GM12801 (cell line): ENCODE data around the gene XRCC6.

Experiments used
- CTCF ChIP-seq: IDR thresholded peaks from one replicate; pipeline ENCODE4 v1.5.1; 2011; ENCODE audit warnings: control low read depth; ENCODE audit not compliant: insufficient read length; ENCODE audit errors: extremely low read depth

Gene XRCC6

GRCh38 chr22:41661088-41661487, 40.0 kb downstream of the XRCC6 start:
- TF ChIP-seq CTCF = no peak

GRCh38 chr22:41661713-41662112, 40.6 kb downstream of the XRCC6 start:
- no peak for TF ChIP-seq CTCF

GRCh38 chr22:41664490-41664889, 43.4 kb downstream of the XRCC6 start:
- no peak for TF ChIP-seq CTCF

- no peak for TF ChIP-seq CTCF
Measured at GRCh38 chr22:41664951-41665350, 43.9 kb downstream of the XRCC6 start.

- TF ChIP-seq CTCF = no peak
Measured at GRCh38 chr22:41668971-41669911, 48.1 kb downstream of the XRCC6 start.

- TF ChIP-seq CTCF = no peak
Measured at GRCh38 chr22:41672780-41673509, 51.9 kb downstream of the XRCC6 start.

- TF ChIP-seq CTCF = no peak
Measured at GRCh38 chr22:41674846-41675340, 53.8 kb downstream of the XRCC6 start.
